Femur (tissue), 1 donor: Measurements from ENCODE around the gene TMEM178B.
"Not testable (repeated sequence)": the region's sequence is repeated elsewhere in the genome, so short reads cannot be mapped to it uniquely, and the experiment has no call there.

Source experiments
- DNase-seq: peaks from one replicate; pipeline ENCODE4 v3.0.0-alpha.2; 2017

Gene TMEM178B

DNA sequence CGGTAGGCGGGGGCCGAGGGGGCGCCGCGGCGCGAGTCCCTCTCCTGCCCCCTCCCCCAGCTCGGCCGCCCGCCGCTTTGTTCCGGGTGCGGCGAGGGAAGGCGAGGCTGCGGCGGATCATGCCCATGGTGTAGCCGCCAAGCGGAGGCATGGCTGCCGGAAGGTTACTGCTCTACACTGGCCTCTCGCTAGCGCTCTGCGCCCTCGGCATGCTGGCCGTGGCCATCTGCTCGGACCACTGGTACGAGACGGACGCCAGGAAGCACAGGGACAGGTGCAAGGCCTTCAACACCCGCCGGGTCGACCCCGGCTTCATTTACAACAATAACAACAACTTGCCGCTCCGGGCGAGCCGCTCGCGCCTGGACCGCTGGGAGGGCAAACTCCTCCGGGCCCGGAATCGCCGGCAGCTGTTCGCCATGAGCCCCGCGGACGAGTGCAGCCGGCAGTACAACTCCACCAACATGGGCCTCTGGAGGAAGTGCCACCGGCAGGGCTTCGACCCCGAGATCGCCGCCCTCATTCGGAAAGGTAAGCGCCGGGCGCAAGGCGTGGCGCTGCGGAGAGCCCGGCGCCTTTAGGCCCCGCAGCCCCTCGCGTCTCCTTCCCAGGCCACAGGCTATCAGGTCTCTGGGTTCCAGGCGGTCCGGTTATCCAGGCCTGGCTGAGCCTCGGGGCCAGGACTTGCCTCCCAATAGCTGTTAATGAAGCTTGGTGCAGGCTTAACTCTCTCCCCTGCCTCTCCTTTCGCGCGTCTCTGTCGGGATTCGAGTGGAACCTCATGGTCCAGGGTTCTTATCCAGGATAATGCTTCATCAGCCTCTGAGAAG lies 513 bp downstream of the TMEM178B start:
- DNase-seq, result peak; percentile 22

DNA sequence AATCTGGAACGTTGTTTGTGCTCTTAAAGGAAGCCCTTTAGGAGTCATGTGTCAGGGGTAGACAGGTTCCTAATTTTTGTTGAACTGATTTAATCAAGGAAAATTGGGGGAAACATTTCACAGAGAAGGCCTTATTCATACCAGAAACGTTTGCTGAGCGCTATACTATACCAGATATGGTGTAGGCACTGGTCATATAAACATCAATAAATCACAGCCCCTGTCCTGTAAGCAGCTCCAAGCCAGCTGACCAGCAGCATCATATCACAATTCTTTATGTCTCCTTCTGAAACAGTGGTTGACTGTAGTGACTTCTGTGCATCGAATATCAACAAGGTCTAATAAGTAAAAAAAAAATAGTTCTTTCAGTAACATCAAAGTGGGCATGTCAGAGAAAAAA lies 1.1 kb downstream of the TMEM178B start:
- no peak for DNase-seq

GRCh38 chr7:141076377-141076776 lies 2.5 kb downstream of the TMEM178B start:
- DNase-seq, result no peak

GRCh38 chr7:141079219-141079618 lies 5.4 kb downstream of the TMEM178B start:
- no peak for DNase-seq

DNA sequence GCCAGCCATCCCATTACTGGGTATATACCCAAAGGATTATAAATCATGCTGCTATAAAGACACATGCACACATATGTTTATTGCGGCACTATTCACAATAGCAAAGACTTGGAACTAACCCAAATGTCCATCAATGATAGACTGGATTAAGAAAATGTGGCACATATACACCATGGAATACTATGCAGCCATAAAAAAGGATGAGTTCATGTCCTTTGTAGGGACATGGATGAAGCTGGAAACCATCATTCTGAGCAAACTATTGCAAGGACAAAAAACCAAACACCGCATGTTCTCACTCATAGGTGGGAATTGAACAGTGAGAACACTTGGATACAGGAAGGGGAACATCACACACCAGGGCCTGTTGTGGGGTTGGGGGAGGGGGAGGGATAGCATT lies 15.6 kb downstream of the TMEM178B start:
- DNase-seq, result not testable (repeated sequence)

- DNase-seq, result no peak
Measured at GRCh38 chr7:141094336-141095070, 20.6 kb downstream of the TMEM178B start.

DNA sequence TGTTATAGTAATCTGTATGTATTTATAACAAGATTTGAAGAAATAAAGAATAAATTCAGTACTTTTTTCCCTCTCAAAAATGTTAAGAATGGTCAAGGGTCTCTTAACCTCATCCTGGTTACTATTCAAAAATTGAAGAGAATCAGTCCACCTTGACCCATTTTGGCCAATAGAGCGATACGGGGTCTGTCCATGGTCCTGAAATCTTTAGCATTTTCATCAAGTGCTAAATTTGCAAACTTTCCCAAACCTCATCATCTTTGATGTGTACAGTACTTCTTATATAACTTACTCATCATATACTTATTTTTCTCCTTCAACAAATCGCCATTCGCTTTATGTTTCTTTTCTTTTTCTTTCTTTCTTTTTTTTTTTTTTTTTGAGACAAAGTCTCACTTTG lies 23.6 kb downstream of the TMEM178B start:
- no peak for DNase-seq

DNA sequence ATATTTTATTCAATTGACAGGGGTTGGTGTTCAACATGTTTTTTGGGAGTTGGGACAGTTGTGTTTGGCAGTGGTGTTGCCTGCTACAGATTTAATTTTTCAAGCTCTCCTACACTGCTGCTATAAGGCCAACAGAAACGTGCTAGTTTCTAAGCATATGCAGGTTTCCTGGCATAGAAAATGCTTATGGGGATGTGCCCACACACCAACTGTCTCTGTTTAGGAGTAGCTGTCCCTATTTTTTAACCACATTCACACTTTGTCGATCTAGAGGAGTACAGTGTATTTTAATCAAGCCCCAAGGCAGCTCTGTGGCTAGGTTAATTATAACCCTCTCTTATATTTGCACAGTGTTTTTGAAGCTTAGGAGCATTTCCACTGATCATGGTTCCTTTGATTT lies 28.6 kb downstream of the TMEM178B start:
- DNase-seq, result no peak

- DNase-seq, result no peak
Measured at GRCh38 chr7:141103847-141104429, 30.1 kb downstream of the TMEM178B start.

- no peak for DNase-seq
Measured at GRCh38 chr7:141113131-141113530, 39.3 kb downstream of the TMEM178B start.

DNA sequence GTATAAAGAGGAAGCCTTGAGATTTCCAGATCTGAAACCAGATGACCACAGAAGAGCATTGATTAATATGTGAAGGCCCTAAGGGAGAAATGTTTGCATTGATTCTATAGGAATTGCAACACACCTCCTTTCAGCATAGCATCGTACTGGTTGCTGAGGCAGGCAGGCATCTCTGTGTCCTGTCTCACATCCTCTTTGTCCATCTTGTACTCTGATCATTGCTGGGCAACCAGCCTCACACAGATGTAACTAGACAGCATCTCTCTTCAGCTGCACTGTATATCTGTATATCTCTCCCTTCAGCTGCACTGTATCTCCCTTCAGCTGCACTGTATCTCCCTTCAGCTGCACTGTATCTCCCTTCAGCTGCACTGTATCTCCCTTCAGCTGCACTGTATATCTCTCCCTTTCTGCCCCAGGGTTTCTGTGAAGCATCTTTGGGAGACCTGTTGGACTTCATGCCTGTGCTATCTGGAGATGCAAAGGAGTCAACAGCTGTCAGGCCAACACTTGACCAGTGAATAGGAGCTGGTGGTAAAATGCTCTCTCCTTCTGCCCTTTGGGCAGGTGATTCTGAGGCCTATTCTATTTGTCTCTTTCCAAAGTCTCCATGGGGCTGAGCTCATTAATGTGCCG lies 40.3 kb downstream of the TMEM178B start:
- DNase-seq, result no peak

DNA sequence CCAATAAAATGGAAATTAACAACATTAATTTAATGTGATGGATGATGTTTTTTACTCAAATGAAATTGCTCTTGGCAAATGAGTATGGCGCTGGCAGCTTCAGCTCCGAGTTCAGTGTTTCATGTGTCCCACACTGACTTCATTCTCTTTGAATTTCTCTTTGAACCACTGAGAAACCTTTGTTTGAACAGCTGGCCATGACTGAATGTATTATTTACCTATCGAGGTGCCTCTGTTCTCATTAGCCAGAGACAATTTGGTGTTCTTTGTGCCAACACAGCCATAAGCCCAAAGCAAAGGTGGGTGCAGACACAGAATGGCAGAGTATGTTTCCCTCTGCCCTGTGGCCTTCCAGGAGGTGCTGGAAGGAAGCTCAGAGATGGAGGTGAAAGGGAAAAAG lies 42.1 kb downstream of the TMEM178B start:
- DNase-seq, result no peak

- not testable (repeated sequence) for DNase-seq
Measured at GRCh38 chr7:141116661-141117060, 42.8 kb downstream of the TMEM178B start.

DNA sequence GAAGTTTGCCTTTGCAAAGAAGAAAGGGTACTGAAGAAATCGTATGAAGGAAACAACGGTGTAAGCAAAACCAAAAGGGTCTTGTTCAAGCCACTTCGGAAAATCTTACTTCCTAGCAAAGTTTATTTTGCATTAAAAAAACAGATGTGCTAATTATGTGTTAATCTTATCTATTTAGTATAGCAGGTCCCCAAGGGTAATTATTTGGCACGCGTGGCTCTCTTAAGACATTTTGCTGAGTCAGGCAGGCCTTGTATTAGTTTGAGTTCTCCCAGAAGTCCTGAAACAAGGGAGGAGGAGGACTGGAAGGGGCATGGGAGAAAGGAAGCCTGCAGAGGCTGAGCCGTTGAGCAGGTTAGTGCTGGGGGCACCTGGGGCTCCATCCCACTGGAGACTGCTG lies 44.9 kb downstream of the TMEM178B start:
- DNase-seq, result no peak

GRCh38 chr7:141119187-141119586 lies 45.3 kb downstream of the TMEM178B start:
- DNase-seq, result no peak

- peak; percentile 21 for DNase-seq
Measured at GRCh38 chr7:141122736-141123135, 48.9 kb downstream of the TMEM178B start.

DNA sequence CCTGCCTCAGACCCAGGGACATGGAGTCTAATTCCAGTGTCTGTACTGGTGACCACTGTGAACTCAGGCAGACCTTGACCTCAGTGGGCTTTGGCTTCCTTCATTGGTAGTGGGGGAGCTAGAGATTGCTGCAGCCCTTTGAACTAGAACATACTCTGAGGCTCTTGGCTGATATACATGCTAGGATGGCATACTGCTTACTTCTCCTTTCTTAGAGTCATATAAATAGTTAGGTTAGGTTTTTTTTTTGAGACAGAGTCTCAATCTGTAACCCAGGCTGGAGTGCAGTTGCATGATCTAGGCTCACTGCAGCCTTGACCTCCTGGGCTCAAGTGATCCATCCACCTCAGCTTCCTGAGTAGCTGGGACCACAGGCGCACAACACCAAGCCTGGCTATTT lies 49.7 kb downstream of the TMEM178B start:
- DNase-seq, result no peak

GRCh38 chr7:141126107-141126506 lies 52.2 kb downstream of the TMEM178B start:
- no peak for DNase-seq

GRCh38 chr7:141128506-141128905 lies 54.6 kb downstream of the TMEM178B start:
- no peak for DNase-seq

DNA sequence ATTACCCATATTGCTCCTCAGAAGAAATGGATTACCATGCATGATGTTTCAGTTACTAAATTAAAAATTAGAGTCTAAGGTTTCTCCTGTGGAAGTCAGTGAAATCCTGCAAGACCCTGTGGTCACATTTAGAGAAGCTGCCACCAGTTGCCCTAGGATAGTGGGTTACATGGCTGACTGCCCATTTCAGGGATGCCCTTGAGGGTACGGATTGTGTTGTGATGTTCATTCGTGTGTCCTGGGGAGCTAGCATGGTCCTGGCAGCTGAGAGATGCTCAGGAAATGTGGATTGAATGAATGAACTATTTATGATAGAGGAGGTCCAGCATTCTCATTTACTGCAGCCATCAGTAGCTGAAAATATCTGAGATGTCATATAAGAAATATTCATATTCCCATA lies 55.1 kb downstream of the TMEM178B start:
- no peak for DNase-seq

GRCh38 chr7:141132671-141133070 lies 58.8 kb downstream of the TMEM178B start:
- DNase-seq, result no peak

- DNase-seq, result no peak
Measured at GRCh38 chr7:141133646-141134045, 59.8 kb downstream of the TMEM178B start.

GRCh38 chr7:141142058-141142457 lies 68.2 kb downstream of the TMEM178B start:
- no peak for DNase-seq
